Measurements from ENCODE around the gene CCDC97.

Gene CCDC97

DNA sequence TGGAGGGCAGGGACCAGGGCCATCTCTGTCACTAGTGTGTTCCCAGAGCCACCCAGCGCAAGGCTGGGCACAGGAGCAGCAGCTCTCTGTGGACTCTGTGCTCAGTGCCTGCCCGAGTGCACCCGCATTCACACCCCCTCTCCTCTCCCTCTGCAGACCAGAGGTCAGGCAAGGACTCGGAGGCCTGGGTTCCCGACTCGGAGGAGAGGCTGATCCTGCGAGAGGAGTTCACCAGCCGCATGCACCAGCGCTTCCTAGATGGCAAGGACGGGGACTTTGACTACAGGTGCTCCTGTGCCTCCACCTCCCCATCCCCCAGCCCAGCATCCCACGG is 10.2 kb downstream of the CCDC97 start:
- DNase-seq (ENCODE audit: low read depth in 3 of 3): no peak

- DNase-seq (ENCODE audit: low read depth in 3 of 3): no peak
Observed at GRCh38 chr19:41320568-41320967, 10.6 kb downstream of the CCDC97 start.

DNA sequence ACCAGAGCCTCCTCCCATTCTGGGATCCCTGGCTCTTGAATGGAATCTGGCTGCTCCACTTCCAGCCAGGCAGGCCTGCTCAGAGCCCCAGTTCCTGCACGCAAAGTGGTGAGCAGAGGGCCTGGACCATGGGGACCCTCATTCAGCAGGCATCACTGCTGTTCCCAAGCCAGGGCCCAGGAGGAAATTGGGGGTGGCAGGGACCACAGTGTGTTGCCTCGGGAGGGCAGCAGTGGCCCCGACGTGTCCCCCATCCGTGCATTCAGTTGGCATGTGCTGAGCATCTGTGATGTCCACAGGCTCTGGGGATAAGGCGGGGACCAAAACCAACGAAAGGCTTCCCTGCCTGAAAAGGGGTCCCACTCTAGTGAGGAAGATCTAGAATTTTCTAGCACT is 11.2 kb downstream of the CCDC97 start:
- no peak for DNase-seq (ENCODE audit: low read depth in 3 of 3)

GRCh38 chr19:41321600-41322270 is 11.8 kb downstream of the CCDC97 start:
- DNase-seq (ENCODE audit: low read depth in 3 of 3): no peak

DNA sequence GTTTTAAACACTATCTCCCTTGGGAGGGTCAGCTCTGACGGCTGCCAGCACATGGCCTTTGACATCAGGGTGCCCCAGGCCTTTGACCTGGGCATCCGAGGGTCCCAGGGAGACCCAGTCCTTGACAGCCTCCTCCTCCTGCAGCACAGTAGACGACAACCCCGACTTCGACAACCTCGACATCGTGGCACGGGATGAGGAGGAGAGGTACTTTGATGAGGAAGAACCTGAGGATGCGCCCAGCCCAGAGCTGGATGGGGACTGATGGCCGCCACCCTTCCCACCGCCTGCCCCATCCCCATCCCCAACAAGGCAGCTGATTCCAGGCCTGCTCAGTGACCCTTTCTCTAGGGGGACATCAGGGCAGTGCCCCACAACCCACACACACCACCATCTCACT is 12.5 kb downstream of the CCDC97 start:
- DNase-seq (ENCODE audit: low read depth in 3 of 3): no peak

DNA sequence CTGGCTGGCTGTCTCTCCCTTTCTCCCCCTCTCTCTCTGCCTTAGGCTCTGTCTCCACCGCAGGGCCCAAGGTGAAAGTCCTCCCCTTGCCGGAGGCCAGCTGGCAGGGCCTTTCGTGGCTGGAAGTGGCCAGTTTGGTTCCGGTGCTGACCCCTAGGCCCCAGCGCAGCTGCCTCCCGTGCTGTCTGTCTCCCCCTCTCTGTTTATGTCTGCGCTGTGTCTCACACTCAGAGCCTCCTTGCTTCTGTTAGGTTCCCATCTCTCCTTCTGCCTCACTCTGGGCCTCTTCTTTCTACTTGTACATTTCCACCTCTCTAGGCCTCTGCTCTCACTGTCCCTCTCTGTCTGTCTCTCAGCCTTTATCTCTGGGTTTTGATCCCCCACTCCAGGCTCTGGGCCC is 13.1 kb downstream of the CCDC97 start:
- DNase-seq (ENCODE audit: low read depth in 3 of 3): no peak

- DNase-seq (ENCODE audit: low read depth in 3 of 3): no peak
Observed at GRCh38 chr19:41323430-41324125, 13.6 kb downstream of the CCDC97 start.

GRCh38 chr19:41324231-41324702 is 14.3 kb downstream of the CCDC97 start:
- DNase-seq (ENCODE audit: low read depth in 3 of 3): no peak

- DNase-seq (ENCODE audit: low read depth in 3 of 3): no peak
Observed at GRCh38 chr19:41324921-41325639, 15.1 kb downstream of the CCDC97 start.

- DNase-seq (ENCODE audit: low read depth in 3 of 3): no peak
Observed at GRCh38 chr19:41325640-41325946, 15.6 kb downstream of the CCDC97 start.

- DNase-seq (ENCODE audit: low read depth in 3 of 3): no peak
Observed at GRCh38 chr19:41325947-41326706, 16.2 kb downstream of the CCDC97 start.

DNA sequence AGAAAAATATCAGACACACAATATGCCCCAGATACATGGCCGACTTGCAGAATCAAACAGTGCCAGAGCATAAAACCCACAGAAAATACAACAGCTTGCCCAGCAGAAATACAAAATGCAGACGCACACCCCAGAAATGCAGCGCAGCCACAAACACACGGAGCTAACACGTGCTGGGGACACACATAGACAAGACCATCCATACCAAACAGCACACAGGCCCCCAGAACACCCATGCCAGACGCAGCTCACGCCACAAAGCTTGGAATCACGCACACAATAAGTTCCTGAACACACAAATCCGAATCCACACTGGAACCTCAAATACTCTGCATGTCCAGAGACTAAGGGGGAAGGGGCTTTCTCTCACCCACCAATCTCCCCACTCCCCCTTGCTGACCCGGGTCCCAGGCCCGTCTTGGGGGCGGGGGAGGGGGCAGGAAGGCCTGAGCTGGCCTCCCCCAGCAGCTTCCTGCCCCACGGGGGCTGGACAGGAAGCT is 17.2 kb downstream of the CCDC97 start:
- DNase-seq (ENCODE audit: low read depth in 3 of 3): no peak

DNA sequence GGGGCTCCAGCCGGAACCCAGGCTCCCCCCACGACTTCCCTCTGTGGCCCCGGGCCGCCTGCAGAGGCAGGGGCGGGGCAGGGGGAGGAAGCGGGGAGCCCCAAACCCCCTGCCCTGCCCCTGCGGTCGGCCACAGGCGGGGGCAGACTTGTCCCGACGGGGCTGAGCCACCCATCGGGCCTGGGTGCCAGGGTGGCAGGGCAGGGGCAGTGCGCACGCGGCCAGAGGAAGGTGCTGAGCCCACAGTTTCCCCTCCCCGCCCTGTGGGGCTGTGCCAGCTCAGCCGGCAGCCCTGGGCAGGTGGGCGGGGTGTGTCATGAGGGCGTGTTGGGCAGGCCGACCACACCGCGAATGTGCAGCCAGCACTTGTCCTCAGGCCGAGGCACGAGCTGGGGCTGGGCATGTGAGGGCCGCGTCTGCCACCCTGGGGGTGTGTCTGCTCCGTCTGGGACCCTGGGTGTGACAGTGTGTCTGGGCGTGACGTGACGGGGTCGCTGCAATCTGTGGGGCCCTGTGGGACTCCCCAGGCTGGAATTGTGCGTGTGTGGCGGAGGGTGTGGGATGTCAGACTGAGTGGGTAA is 17.7 kb downstream of the CCDC97 start:
- peak; percentile 53 to 83 (median 80) for DNase-seq (ENCODE audit: low read depth in 3 of 3)

DNA sequence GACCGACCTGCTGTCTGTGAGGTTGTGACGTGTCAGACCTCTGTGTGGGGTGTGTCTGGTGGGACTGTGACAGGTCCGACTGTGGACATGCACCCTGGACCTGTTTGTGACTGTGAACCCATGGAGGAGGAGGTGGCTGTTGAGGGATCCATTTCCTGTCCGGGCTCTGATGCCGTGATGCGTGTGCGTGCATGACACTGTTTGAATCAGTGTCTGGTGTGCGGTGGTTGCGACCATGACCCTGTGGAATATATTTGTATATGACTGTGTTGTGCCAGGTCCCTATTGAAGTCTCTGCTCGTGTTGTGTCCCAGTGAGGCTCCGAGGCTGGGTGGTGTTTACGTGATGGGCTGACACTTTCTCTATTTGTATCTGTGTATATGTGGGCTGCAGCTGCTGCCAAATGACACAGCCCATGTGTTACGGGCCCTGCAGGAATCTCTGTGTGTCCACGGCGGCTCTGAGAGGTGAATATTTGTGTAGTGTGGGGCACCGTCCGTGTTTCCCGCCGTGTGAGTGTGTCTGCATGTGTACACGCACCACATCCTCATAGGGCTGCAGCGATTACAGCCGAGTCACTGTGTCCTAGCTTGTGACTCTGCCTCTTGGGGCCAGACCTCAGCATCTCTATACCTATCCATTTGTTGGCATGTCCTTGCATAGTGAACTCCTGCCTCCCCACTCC is 18.3 kb downstream of the CCDC97 start:
- DNase-seq (ENCODE audit: low read depth in 3 of 3): peak in 1 of 3 donors; percentile 59

GRCh38 chr19:41328842-41329225 is 18.9 kb downstream of the CCDC97 start:
- no peak for DNase-seq (ENCODE audit: low read depth in 3 of 3)

- no peak for DNase-seq (ENCODE audit: low read depth in 3 of 3)
Observed at GRCh38 chr19:41330481-41330880, 20.5 kb downstream of the CCDC97 start.

DNA sequence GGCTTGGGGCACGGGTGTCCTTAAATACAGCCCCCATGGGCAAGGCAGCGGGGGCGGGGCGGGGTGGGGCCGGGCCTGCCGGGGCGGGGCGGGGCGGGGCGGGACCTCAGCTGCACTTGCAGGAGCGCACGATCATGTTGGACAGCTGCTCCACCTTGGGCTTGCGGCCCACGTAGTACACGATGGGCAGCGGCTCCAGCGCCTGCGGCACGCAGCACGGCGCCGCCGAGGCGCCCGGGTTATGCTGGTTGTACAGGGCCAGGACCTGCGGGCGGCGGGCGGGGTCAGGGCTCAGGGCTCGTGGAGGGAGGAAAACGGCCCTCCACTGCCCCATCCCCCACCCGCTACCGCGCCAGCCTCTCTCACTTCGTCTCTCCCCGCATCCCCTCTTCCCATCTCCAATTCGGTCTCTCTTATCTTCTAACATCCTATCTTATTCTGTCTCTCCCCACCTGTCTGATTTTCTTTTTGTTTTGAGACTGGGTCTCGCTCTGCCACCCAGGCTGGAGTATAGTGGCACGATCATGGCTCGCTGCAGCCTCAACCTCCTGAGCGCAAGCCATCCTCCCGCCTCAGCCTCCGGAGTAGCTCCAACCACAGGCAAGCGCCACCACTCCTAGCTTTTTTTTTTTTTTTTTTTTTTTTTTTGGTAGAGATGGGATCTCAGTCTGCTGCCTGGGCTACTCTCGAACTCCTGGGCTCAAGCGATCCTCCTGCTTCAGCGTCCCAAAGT is 21.1 kb downstream of the CCDC97 start:
- no peak for DNase-seq (ENCODE audit: low read depth in 3 of 3)

DNA sequence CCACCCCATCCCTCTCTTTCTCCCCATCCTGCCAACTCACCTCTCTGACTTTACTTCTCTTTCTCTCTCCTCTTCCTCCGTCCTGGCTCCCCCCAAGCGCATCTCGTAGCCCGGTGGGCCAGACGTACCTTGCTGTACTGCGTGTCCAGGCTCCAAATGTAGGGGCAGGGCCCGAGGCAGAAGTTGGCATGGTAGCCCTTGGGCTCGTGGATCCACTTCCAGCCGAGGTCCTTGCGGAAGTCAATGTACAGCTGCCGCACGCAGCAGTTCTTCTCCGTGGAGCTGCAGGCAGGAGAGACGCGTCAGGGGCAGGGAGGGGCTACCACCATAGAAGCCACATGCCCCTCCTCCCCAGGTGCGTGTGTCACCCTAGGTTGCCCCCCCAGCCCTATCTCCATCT is 22.0 kb downstream of the CCDC97 start:
- DNase-seq (ENCODE audit: low read depth in 3 of 3): no peak

- DNase-seq (ENCODE audit: low read depth in 3 of 3): no peak
Observed at GRCh38 chr19:41332468-41332867, 22.5 kb downstream of the CCDC97 start.

GRCh38 chr19:41334793-41335192 is 24.8 kb downstream of the CCDC97 start:
- no peak for DNase-seq (ENCODE audit: low read depth in 3 of 3)

- no peak for DNase-seq (ENCODE audit: low read depth in 3 of 3)
Observed at GRCh38 chr19:41335467-41335866, 25.5 kb downstream of the CCDC97 start.
